ENCODE results near the gene KCNE3. TPM values are rescaled to one million over a fixed set of nuclear protein-coding genes. Genes with fewer than 3 reads are reported as not detected.

KCNE3 gene
- total RNA-seq, 1 donor from 2014 or later, result 2.9 TPM

- intact Hi-C loops (cut with DNase I), result no loop called here
- no peak for DNase-seq (ENCODE audit: missing footprints)
- peak; percentile 51 for ATAC-seq
These were observed 6.2 kb upstream of the KCNE3 start for GRCh38 chr11:74473382-74474173.

GRCh38 chr11:74471668-74472429 lies 4.5 kb upstream of the KCNE3 start:
- ATAC-seq, result no peak
- intact Hi-C loops (cut with DNase I), result no loop called here
- no peak for DNase-seq (ENCODE audit: missing footprints)

GRCh38 chr11:74471037-74471436 lies 3.7 kb upstream of the KCNE3 start:
- DNase-seq (ENCODE audit: missing footprints) (no peak), ATAC-seq (no peak)

GRCh38 chr11:74470526-74470925 lies 3.2 kb upstream of the KCNE3 start:
- ATAC-seq (no peak), DNase-seq (ENCODE audit: missing footprints) (no peak)
- intact Hi-C loops (cut with DNase I), result no loop called here

More at GRCh38 chr11:74471037-74471436, 3.7 kb upstream of the KCNE3 start:
- intact Hi-C loops (cut with DNase I), result no loop called here

- intact Hi-C loops (cut with DNase I), result loop anchor here (10.0 kb wide), 1 partner anchor 276 kb away; the partner anchor contains the start of gene RNF169
- DNase-seq (ENCODE audit: missing footprints) (no peak), ATAC-seq (no peak)
These were observed 1.6 kb upstream of the KCNE3 start for GRCh38 chr11:74468936-74469335.

GRCh38 chr11:74468521-74468920 lies 1.2 kb upstream of the KCNE3 start:
- no peak for ATAC-seq
- intact Hi-C loops (cut with DNase I), result loop anchor here (10.0 kb wide), 1 partner anchor 276 kb away; the partner anchor contains the start of gene RNF169
- DNase-seq (ENCODE audit: missing footprints), result no peak

GRCh38 chr11:74468058-74468457 lies 709 bp upstream of the KCNE3 start:
- no peak for ATAC-seq
- no peak for DNase-seq (ENCODE audit: missing footprints)
- intact Hi-C loops (cut with DNase I), result loop anchor here (10.0 kb wide), 1 partner anchor 277 kb away; the partner anchor contains the start of gene RNF169

- no peak for ATAC-seq
- DNase-seq (ENCODE audit: missing footprints), result no peak
- intact Hi-C loops (cut with DNase I), result loop anchor here (10.0 kb wide), 1 partner anchor 280 kb away; the partner anchor contains the start of gene RNF169
These were observed 2.0 kb downstream of the KCNE3 start for GRCh38 chr11:74465291-74465708.

- ATAC-seq (no peak), DNase-seq (ENCODE audit: missing footprints) (no peak)
- intact Hi-C loops (cut with DNase I), result loop anchor here (10.0 kb wide), 1 partner anchor 280 kb away; the partner anchor contains the start of gene RNF169
These were observed 2.6 kb downstream of the KCNE3 start for GRCh38 chr11:74464746-74465145.

GRCh38 chr11:74463216-74463615 lies 4.1 kb downstream of the KCNE3 start:
- ATAC-seq (no peak), DNase-seq (ENCODE audit: missing footprints) (no peak)
- intact Hi-C loops (cut with DNase I), result loop anchor here (10.0 kb wide), 1 partner anchor 282 kb away; the partner anchor contains the start of gene RNF169

- intact Hi-C loops (cut with DNase I), result loop anchor here (10.0 kb wide), 1 partner anchor 282 kb away; the partner anchor contains the start of gene RNF169
- DNase-seq (ENCODE audit: missing footprints) (no peak), ATAC-seq (no peak)
These were observed 4.7 kb downstream of the KCNE3 start for GRCh38 chr11:74462631-74463030.

GRCh38 chr11:74462009-74462408 lies 5.3 kb downstream of the KCNE3 start:
- intact Hi-C loops (cut with DNase I), result loop anchor here (10.0 kb wide), 1 partner anchor 283 kb away; the partner anchor contains the start of gene RNF169
- ATAC-seq, result peak; percentile 94
- peak; percentile 94 for DNase-seq (ENCODE audit: missing footprints)

- peak; percentile 33 for ATAC-seq
- DNase-seq (ENCODE audit: missing footprints), result no peak
- intact Hi-C loops (cut with DNase I), result loop anchor here (10.0 kb wide), 1 partner anchor 284 kb away; the partner anchor contains the start of gene RNF169
These were observed 6.7 kb downstream of the KCNE3 start for GRCh38 chr11:74460481-74461154.

GRCh38 chr11:74460065-74460464 lies 7.3 kb downstream of the KCNE3 start:
- intact Hi-C loops (cut with DNase I), result loop anchor here (10.0 kb wide), 1 partner anchor 285 kb away; the partner anchor contains the start of gene RNF169
- DNase-seq (ENCODE audit: missing footprints), result no peak
- no peak for ATAC-seq

GRCh38 chr11:74459584-74459983 lies 7.8 kb downstream of the KCNE3 start:
- ATAC-seq, result no peak
- no peak for DNase-seq (ENCODE audit: missing footprints)
- intact Hi-C loops (cut with DNase I), result no loop called here

- no peak for DNase-seq (ENCODE audit: missing footprints)
- no peak for ATAC-seq
- intact Hi-C loops (cut with DNase I), result no loop called here
These were observed 10.0 kb downstream of the KCNE3 start for GRCh38 chr11:74457356-74457755.

GRCh38 chr11:74453373-74453975 lies 13.9 kb downstream of the KCNE3 start:
- ATAC-seq (peak; percentile 86), DNase-seq (ENCODE audit: missing footprints) (peak; percentile 72)
- intact Hi-C loops (cut with DNase I), result loop anchor here (1.0 kb wide), 1 partner anchor 117 kb away; no protein-coding TSS in a partner anchor

GRCh38 chr11:74452366-74452765 lies 15.0 kb downstream of the KCNE3 start:
- ATAC-seq (no peak), DNase-seq (ENCODE audit: missing footprints) (no peak)
- intact Hi-C loops (cut with DNase I), result no loop called here

Measured in Right ventricle myocardium inferior (tissue), 1 donor.